ENCODE data around the gene SIGLEC1. TPM values are rescaled to one million over a fixed set of nuclear protein-coding genes. Genes with fewer than 3 reads are reported as not detected.

Gene SIGLEC1
- total and polyA plus RNA-seq, 5 donors from 2014 or later = not detected

Other genes starting within 250 kb of the SIGLEC1 start
- gene ATRN, start 241.6 kb downstream of the SIGLEC1 start, total RNA-seq = 12.9 TPM
- 1 to 10 TPM; 5.9 to 7.9 (median 6.9) TPM for gene ATRN, start 241.6 kb downstream of the SIGLEC1 start, polyA plus RNA-seq
- gene GFRA4, start 49.2 kb downstream of the SIGLEC1 start, total RNA-seq = not detected
- not detected for gene GFRA4, start 49.2 kb downstream of the SIGLEC1 start, polyA plus RNA-seq
- gene ADAM33, start 30.6 kb downstream of the SIGLEC1 start, total RNA-seq = not detected
- not detected for gene ADAM33, start 30.6 kb downstream of the SIGLEC1 start, polyA plus RNA-seq
- gene HSPA12B, start 20.1 kb upstream of the SIGLEC1 start, total RNA-seq = not detected
- under 1 TPM in 1 of 4 donors, not detected in 3; 0.09 TPM for gene HSPA12B, start 20.1 kb upstream of the SIGLEC1 start, polyA plus RNA-seq
- gene ADISSP, start 55.2 kb upstream of the SIGLEC1 start, total RNA-seq = 14.8 TPM
- gene ADISSP, start 55.2 kb upstream of the SIGLEC1 start, polyA plus RNA-seq = 10 to 100 TPM; 19.3 to 25.5 (median 22.1) TPM
- gene SPEF1, start 68.8 kb upstream of the SIGLEC1 start, total RNA-seq = not detected
- gene SPEF1, start 68.8 kb upstream of the SIGLEC1 start, polyA plus RNA-seq = not detected
- 38.5 TPM for gene CENPB, start 74.1 kb upstream of the SIGLEC1 start, total RNA-seq
- gene CENPB, start 74.1 kb upstream of the SIGLEC1 start, polyA plus RNA-seq = 1 to 10 TPM; 1.2 to 1.9 (median 1.5) TPM
- gene CDC25B, start 83.7 kb upstream of the SIGLEC1 start, total RNA-seq = 310 TPM
- gene CDC25B, start 83.7 kb upstream of the SIGLEC1 start, polyA plus RNA-seq = 10 to 100 TPM; 39.7 to 48.4 (median 47.0) TPM
- 10.5 TPM for gene AP5S1, start 107.9 kb upstream of the SIGLEC1 start, total RNA-seq
- 10 to 100 TPM; 18.7 to 22.2 (median 20.4) TPM for gene AP5S1, start 107.9 kb upstream of the SIGLEC1 start, polyA plus RNA-seq
- 26.1 TPM for gene MAVS, start 134.2 kb upstream of the SIGLEC1 start, total RNA-seq
- 1 to 10 TPM; 3.5 to 4.7 (median 3.8) TPM for gene MAVS, start 134.2 kb upstream of the SIGLEC1 start, polyA plus RNA-seq
- gene PANK2, start 176.8 kb upstream of the SIGLEC1 start, total RNA-seq = 63.2 TPM
- gene PANK2, start 176.8 kb upstream of the SIGLEC1 start, polyA plus RNA-seq = 10 to 100 TPM; 44.4 to 59.3 (median 49.8) TPM